Heart left ventricle (tissue), 16 donors: Measurements from ENCODE around the gene AKTIP. TPM values are rescaled to one million over a fixed set of nuclear protein-coding genes. Genes with fewer than 3 reads are reported as not detected.
"Not testable (repeated sequence)": the region's sequence is repeated elsewhere in the genome, so short reads cannot be mapped to it uniquely, and the experiment has no call there.

ENCODE experiments used
- ATAC-seq, 4 donors: fragments of 200-7000 bp; cut with Tn5 transposase; one replicate each; pipeline ENCODE4 v1.9.1; 2020 to 2022; ENCODE audit warnings: moderate library complexity in 4 of 4, mild to moderate bottlenecking in 3 of 4, moderate number of reproducible peaks in 1 of 4
- DNase-seq, 5 donors: peaks; one replicate each; pipeline ENCODE4 v3.0.0-alpha.2; 2020
- H3K27ac ChIP-seq, 12 donors: fragments of 200-600 bp; sonication (generic) in 4 of 12; one replicate each; pipeline versions ENCODE4 v1.5.0 to v1.8.0; 2016 to 2022; ENCODE audit warnings: mild to moderate bottlenecking in 2 of 12
- H3K27me3 ChIP-seq, 9 donors: fragments of 200-600 bp; sonication (generic) in 2 of 9; one replicate each; pipeline versions ENCODE4 v1.5.1 to v1.8.0; 2016 to 2022; ENCODE audit warnings: mild to moderate bottlenecking in 3 of 9
- H3K36me3 ChIP-seq, 9 donors: fragments of 200-600 bp; sonication (generic) in 2 of 9; one replicate each; pipeline versions ENCODE4 v1.5.0 to v1.8.0; 2018 to 2022; ENCODE audit warnings: mild to moderate bottlenecking in 2 of 9
- H3K4me1 ChIP-seq, 12 donors: fragments of 200-600 bp; sonication (generic) in 4 of 12; one replicate each; pipeline versions ENCODE4 v1.5.0 to v1.8.0; 2016 to 2022; ENCODE audit warnings: mild to moderate bottlenecking in 3 of 12
- H3K4me3 ChIP-seq, 12 donors: fragments of 200-600 bp; sonication (generic) in 4 of 12; one replicate each; pipeline versions ENCODE4 v1.5.0 to v1.8.0; 2017 to 2022; ENCODE audit warnings: mild to moderate bottlenecking in 9 of 12, moderate library complexity in 4 of 12
- H3K9me3 ChIP-seq, 12 donors: fragments of 200-600 bp; sonication (generic) in 4 of 12; one replicate each; pipeline versions ENCODE4 v1.5.0 to v1.8.0; 2016 to 2022; ENCODE audit warnings: mild to moderate bottlenecking in 1 of 12
- POLR2A ChIP-seq, 2 donors: fragments of 450-650 bp; IDR thresholded peaks; one replicate each; pipeline ENCODE4 v1.6.1; 2017; ENCODE audit warnings: antibody characterized with exemption in 2 of 2, mild to moderate bottlenecking in 2 of 2, moderate library complexity in 2 of 2
- WGBS, 4 donors: extraction: QIAGEN DNeasy Blood & Tissue Kit in 2 of 4; methylation state at CpG; one replicate each; pipeline versions ENCODE4 v1.1.5 to v1.1.7; 2013 to 2018; 5-methylcytosine and 5-hydroxymethylcytosine counted together
- intact Hi-C, 10 donors: fragments of 100-400 bp; cut with DNase I; formaldehyde crosslinking; loops; one replicate each; pipeline versions ENCODE4 v1.11.1 to v1.14.2; 2022
- polyA plus RNA-seq, 2 donors: library from polyadenylated mRNA; stranded (reverse); fragments of 200-250 nt; gene quantifications; one replicate each; pipeline ENCODE4 v1.2.3, GENCODE V29; 2013
- total RNA-seq, 9 donors: library from RNA; depleted of rRNA in 2 of 9; stranded (reverse); fragments of >200 nt in 2 of 9; fragmentation: NEBNext Ultra II Directional in 3 of 9; extraction: Animal tissue kit (Norgen Biotek cat#: 25700) in 3 of 9; gene quantifications; one replicate each; pipeline versions ENCODE4 v1.1.0 to v1.2.4, GENCODE V29; 2016 to 2023
- TF ChIP-seq, protein P1 (sequence below), 12 donors: fragments of 200-600 bp; sonication (generic) in 4 of 12; IDR thresholded peaks; one replicate each; pipeline versions ENCODE4 v1.5.0 to v1.8.0; 2018 to 2022; ENCODE audit warnings: antibody characterized with exemption in 12 of 12, mild to moderate bottlenecking in 5 of 12
- donor health status: ischemic (EF 13 %, LVEDD 7.1; RV severe dilation, severe dysfunction).
- donor health status: healthy with polysubstance abuse.
- donor health status: DM: no; HTN: yes; CAD: no.
- donor health status: DM: no; HTN: no; CAD: no.
- donor health status: ischemic (EF 25% LVEDD 6.9; RV normal size, moderate dysfunction).
- donor health status: ischemic (EF 25% LVEDD 5.7; RV mildly dilated, moderate dysfunction).
- donor health status: healthy.
- donor health status: DM: yes; HTN: yes; CAD: no.
- donor health status: ischemic (EF 35%, LVEDD 5.7; RV mildly dilated, moderate dysfunction).
- donor health status: nonischemic (EF 11% LVEDD 7.7; RV severe dilation, severe dysfunction).
- donor health status: DM: yes; HTN: yes; CAD: no.
- donor health status: PGD.
- donor health status: ischemic (EF 29% LVEDD 5.4; RV normal size, mild dysfunction).
- donor health status: nonischemic (EF 23%, LVEDD 6.1; RV moderate dilation, normal function).

AKTIP gene
- total and polyA plus RNA-seq, 11 donors: 33.6 to 108 (median 81.8) TPM

DNA sequence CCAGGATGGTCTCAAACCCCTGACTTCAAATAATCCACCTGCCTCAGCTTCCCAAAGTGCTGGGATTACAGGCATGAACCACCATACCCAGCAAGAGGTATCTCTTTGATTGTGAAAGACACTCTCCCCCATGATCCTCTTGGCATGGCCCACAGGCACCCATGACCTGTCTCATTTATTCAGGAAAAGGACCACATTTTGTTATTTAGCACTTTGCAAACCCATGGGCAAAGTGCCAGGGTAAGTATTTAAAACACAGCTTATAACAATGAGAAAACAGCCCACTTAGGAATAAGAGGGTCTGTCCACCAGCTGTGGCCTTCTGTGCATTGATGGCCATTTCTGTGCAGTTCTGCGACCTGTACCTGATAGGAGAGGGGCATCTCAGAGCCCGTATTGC, 12.8 kb upstream of the AKTIP start:
- TF ChIP-seq POLR2A (IDR thresholded peaks at IDR 0.05): no peak
- TF ChIP-seq, protein P1, sequence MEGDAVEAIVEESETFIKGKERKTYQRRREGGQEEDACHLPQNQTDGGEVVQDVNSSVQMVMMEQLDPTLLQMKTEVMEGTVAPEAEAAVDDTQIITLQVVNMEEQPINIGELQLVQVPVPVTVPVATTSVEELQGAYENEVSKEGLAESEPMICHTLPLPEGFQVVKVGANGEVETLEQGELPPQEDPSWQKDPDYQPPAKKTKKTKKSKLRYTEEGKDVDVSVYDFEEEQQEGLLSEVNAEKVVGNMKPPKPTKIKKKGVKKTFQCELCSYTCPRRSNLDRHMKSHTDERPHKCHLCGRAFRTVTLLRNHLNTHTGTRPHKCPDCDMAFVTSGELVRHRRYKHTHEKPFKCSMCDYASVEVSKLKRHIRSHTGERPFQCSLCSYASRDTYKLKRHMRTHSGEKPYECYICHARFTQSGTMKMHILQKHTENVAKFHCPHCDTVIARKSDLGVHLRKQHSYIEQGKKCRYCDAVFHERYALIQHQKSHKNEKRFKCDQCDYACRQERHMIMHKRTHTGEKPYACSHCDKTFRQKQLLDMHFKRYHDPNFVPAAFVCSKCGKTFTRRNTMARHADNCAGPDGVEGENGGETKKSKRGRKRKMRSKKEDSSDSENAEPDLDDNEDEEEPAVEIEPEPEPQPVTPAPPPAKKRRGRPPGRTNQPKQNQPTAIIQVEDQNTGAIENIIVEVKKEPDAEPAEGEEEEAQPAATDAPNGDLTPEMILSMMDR (IDR thresholded peaks at IDR 0.05): no peak
- no peak overlapping the region for H3K4me3 ChIP-seq
- intact Hi-C loops: loop anchor here in 2 of 10 donors (10.0 kb wide), 2 partner anchors 81 to 191 kb away; partner anchors contain the start of gene RBL2 (in 1 of the 2)
- 77 to 87% (median 85%) methylated on average over 1 to 2 of the region's 2 CpGs for WGBS, 4 donors
- H3K27me3 ChIP-seq: no peaks in the 10 kb centered on the region
- H3K27ac ChIP-seq: peak overlapping the region; percentile 2 to 93 (median 66)
- ATAC-seq: no peak
- H3K36me3 ChIP-seq: no peaks in the 10 kb centered on the region
- peaks cover 3 to 40% (median 14%) of the 10 kb centered on the region in 12 donors for H3K4me1 ChIP-seq
- DNase-seq: no peak
- peaks cover 0 to 5% (median 0%) of the 10 kb centered on the region in 12 donors for H3K9me3 ChIP-seq

DNA sequence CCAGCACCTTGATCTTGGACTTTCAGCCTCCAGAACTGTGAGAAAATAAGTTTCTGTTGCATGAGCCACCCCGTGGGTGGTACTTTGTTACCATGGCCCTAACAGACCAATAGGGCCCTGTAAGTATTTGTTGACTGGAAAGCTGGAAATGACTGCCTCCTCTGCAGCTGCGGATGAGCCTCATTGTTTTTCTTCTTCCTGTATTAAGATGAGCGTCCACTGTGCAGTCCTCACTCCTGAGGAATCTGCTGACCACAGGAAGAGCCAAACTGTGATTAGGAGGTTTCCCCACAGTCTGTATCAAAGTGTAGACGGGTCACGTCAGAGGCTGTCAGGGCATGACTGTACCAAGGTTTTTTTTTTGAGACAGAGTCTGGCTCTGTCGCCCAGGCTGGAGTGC, 12.2 kb upstream of the AKTIP start:
- intact Hi-C loops: loop anchor here in 2 of 10 donors (10.0 kb wide), 2 partner anchors 80 to 190 kb away; partner anchors contain the start of gene RBL2 (in 1 of the 2)
- Histone ChIP-seq H3K4me3 (no peak overlapping the region), H3K9me3 (peaks cover 0 to 5% (median 0%) of the 10 kb centered on the region in 12 donors), H3K27ac (peak overlapping the region; percentile 38 to 93 (median 66)), H3K36me3 (no peaks in the 10 kb centered on the region), H3K27me3 (no peaks in the 10 kb centered on the region), H3K4me1 (peaks cover 5 to 44% (median 17%) of the 10 kb centered on the region in 12 donors)
- ATAC-seq (peak; percentile 29 to 83 (median 60)), DNase-seq (peak in 2 of 5 donors; percentile 27 to 42)
- 51 to 72% (median 69%) methylated on average over 6 of the region's 6 CpGs for WGBS, 4 donors
- TF ChIP-seq, protein P1 (IDR thresholded peaks at IDR 0.05): no peak
- TF ChIP-seq POLR2A (IDR thresholded peaks at IDR 0.05): no peak

DNA sequence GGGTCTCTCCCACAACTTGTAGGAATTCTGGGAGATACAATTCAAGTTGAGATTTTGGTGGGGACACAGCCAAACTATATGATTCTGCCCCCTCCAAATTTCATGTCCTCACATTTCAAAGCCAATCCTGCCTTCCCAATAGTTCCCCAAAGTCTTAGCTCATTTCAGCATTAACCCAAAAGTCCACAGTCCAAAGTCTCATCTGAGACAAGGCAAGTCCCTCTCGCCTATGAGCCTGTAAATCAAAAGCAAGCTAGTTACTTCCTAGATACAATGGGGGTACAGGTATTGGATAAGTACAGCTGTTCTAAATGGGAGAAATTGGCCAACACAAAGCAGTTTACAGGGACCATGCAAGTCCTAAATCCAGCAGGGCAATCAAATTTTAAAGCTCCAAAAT, 9.8 kb upstream of the AKTIP start:
- H3K27me3 ChIP-seq, ATAC-seq, H3K27ac ChIP-seq, H3K9me3 ChIP-seq, H3K4me3 ChIP-seq, H3K36me3 ChIP-seq, DNase-seq: not testable (repeated sequence)
- peaks cover 6 to 38% (median 19%) of the 10 kb centered on the region in 12 donors for H3K4me1 ChIP-seq
- intact Hi-C loops: loop anchor here in 2 of 10 donors (10.0 kb wide), 2 partner anchors 78 to 188 kb away; partner anchors contain the start of gene RBL2 (in 1 of the 2)
- 94 to 100% (median 97%) methylated on average over 1 of the region's 1 CpG for WGBS, 4 donors

DNA sequence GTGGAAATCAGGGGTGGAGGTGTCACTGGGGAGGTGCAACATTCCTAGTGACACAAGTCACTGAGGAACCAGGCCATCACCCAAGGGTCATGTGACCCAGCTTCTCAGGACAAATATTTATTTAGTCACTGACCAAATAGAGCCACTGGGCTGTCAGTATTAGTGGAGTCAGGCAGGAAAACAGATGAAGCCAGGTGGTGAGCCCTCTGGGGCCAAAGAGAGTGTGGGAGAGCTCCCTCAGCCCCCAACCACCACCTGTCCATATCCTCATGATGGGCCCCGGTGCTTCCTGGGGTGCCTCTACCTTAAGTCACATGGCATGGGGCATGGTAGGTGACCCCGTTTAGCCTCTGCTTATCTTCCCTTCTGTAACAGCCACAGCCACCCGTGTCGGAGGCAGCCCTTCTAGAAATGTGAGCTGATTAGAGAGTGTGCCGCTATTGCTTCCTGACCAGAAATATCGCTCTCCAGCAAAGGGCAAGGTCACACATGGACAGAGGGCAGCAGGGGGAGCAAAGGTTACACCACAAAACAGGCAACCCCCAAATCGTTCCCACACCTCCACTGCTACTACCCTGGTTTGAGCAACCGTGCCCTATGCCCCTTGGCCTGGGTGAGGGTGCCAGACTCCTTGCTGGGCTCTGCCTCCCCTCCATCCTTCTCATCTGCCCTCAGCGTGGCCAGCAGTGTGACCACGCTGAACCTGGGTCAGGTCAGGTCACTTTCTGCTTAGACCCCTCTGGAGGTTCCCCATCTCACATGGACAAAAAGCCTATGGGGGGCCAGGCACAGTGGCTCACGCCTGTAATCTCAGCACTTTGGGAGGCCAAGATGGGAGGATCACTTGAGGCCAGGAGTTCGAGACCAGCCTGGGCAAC, 8.6 kb upstream of the AKTIP start:
- Histone ChIP-seq H3K36me3 (no peaks in the 10 kb centered on the region), H3K4me3 (no peak overlapping the region), H3K27ac (peak overlapping the region in 1 of 12 donors; percentile 86), H3K4me1 (peaks cover 5 to 35% (median 14%) of the 10 kb centered on the region in 12 donors), H3K9me3 (peaks cover 0 to 5% (median 0%) of the 10 kb centered on the region in 12 donors), H3K27me3 (no peaks in the 10 kb centered on the region)
- no peak for TF ChIP-seq POLR2A (IDR thresholded peaks at IDR 0.05)
- TF ChIP-seq, protein P1 (IDR thresholded peaks at IDR 0.05): no peak
- DNase-seq: no peak
- WGBS, 4 donors: 64 to 88% (median 69%) methylated on average over 9 to 12 of the region's 12 CpGs
- peak in 2 of 4 donors; percentile 6 to 36 for ATAC-seq
- intact Hi-C loops: loop anchor here in 2 of 10 donors (10.0 kb wide), 2 partner anchors 77 to 187 kb away; partner anchors contain the start of gene RBL2 (in 1 of the 2)
